ENCODE measurements around the gene ADCYAP1R1. TPM values are rescaled to one million over a fixed set of nuclear protein-coding genes. Genes with fewer than 3 reads are reported as not detected.

The ADCYAP1R1 gene
- polyA plus RNA-seq, 1 donor from 2014 or later = 8.6 TPM

GRCh38 chr7:31014826-31015225, 37.3 kb upstream of the ADCYAP1R1 start:
- Histone ChIP-seq H3K4me3 (ENCODE audit: low read length) (no peak overlapping the region), H2AFZ (ENCODE audit: low read depth, low read length) (no peak overlapping the region)
- TF ChIP-seq EP300 (conservative IDR thresholded peaks at IDR 0.05; ENCODE audit: poor library complexity, severe bottlenecking) = no peak
- no peak for TF ChIP-seq MXI1 (conservative IDR thresholded peaks at IDR 0.05; ENCODE audit: poor library complexity, severe bottlenecking)
- no peak for TF ChIP-seq REST (IDR thresholded peaks at IDR 0.05; ENCODE audit: borderline replicate concordance)
- no peak for TF ChIP-seq POLR2AphosphoS5 (IDR thresholded peaks at IDR 0.05)
- TF ChIP-seq CTCF (IDR thresholded peaks at IDR 0.05; ENCODE audit: poor library complexity, severe bottlenecking) = no peak
- no peak for TF ChIP-seq TAF1 (IDR thresholded peaks at IDR 0.05; ENCODE audit: low read depth)
- TF ChIP-seq SMC3 (conservative IDR thresholded peaks at IDR 0.05; ENCODE audit: poor library complexity) = no peak
- TF ChIP-seq RAD21 (conservative IDR thresholded peaks at IDR 0.05) = no peak
- TF ChIP-seq EZH2 (IDR thresholded peaks at IDR 0.05; ENCODE audit: borderline replicate concordance, insufficient read depth, low read length, poor library complexity, severe bottlenecking) = no peak

GRCh38 chr7:31017032-31017675, 35.0 kb upstream of the ADCYAP1R1 start:
- no peaks in the 10 kb centered on the region for H3K36me3 ChIP-seq (ENCODE audit: insufficient read depth, low read length)
- no peaks in the 10 kb centered on the region for H3K9me3 ChIP-seq (ENCODE audit: low read length)
- no peaks in the 10 kb centered on the region for H3F3A ChIP-seq (ENCODE audit: insufficient read depth, low read length, poor library complexity, severe bottlenecking)
- no peak overlapping the region for H3K4me2 ChIP-seq (ENCODE audit: low read length)
- H3K4me3 ChIP-seq (ENCODE audit: low read length) = no peak overlapping the region
- no peaks in the 10 kb centered on the region for H3K79me2 ChIP-seq (replicated peaks; ENCODE audit: insufficient read depth, low read length)
- no peak overlapping the region for H3K27ac ChIP-seq (ENCODE audit: low read length)
- no peaks in the 10 kb centered on the region for H3K9me2 ChIP-seq (ENCODE audit: insufficient read depth, low read length)
- no peak overlapping the region for H2AFZ ChIP-seq (ENCODE audit: low read depth, low read length)
- H3K9ac ChIP-seq (ENCODE audit: low read length) = no peak overlapping the region
- TF ChIP-seq EP300 (conservative IDR thresholded peaks at IDR 0.05; ENCODE audit: poor library complexity, severe bottlenecking) = no peak
- no peak for TF ChIP-seq SMC3 (conservative IDR thresholded peaks at IDR 0.05; ENCODE audit: poor library complexity)
- TF ChIP-seq CTCF (IDR thresholded peaks at IDR 0.05; ENCODE audit: poor library complexity, severe bottlenecking) = no peak
- TF ChIP-seq MXI1 (conservative IDR thresholded peaks at IDR 0.05; ENCODE audit: poor library complexity, severe bottlenecking) = no peak
- no peak for TF ChIP-seq REST (IDR thresholded peaks at IDR 0.05; ENCODE audit: borderline replicate concordance)
- no peak for TF ChIP-seq TAF1 (IDR thresholded peaks at IDR 0.05; ENCODE audit: low read depth)
- TF ChIP-seq RAD21 (conservative IDR thresholded peaks at IDR 0.05) = no peak
- no peak for TF ChIP-seq POLR2AphosphoS5 (IDR thresholded peaks at IDR 0.05)
- TF ChIP-seq EZH2 (IDR thresholded peaks at IDR 0.05; ENCODE audit: borderline replicate concordance, insufficient read depth, low read length, poor library complexity, severe bottlenecking) = no peak
- H3K27me3 ChIP-seq (ENCODE audit: insufficient read depth, low read depth, low read length) = no peaks in the 10 kb centered on the region
- H4K20me1 ChIP-seq (ENCODE audit: insufficient read depth) = no peaks in the 10 kb centered on the region

More at GRCh38 chr7:31014826-31015225, 37.3 kb upstream of the ADCYAP1R1 start:
- no peaks in the 10 kb centered on the region for H4K20me1 ChIP-seq (ENCODE audit: insufficient read depth)
- no peaks in the 10 kb centered on the region for H3K9me2 ChIP-seq (ENCODE audit: insufficient read depth, low read length)
- no peak overlapping the region for H3K4me2 ChIP-seq (ENCODE audit: low read length)
- H3K9me3 ChIP-seq (ENCODE audit: low read length) = no peaks in the 10 kb centered on the region
- no peaks in the 10 kb centered on the region for H3F3A ChIP-seq (ENCODE audit: insufficient read depth, low read length, poor library complexity, severe bottlenecking)
- H3K27me3 ChIP-seq (ENCODE audit: insufficient read depth, low read depth, low read length) = no peaks in the 10 kb centered on the region
- H3K9ac ChIP-seq (ENCODE audit: low read length) = no peak overlapping the region
- H3K36me3 ChIP-seq (ENCODE audit: insufficient read depth, low read length) = no peaks in the 10 kb centered on the region
- H3K79me2 ChIP-seq (replicated peaks; ENCODE audit: insufficient read depth, low read length) = no peaks in the 10 kb centered on the region
- H3K27ac ChIP-seq (ENCODE audit: low read length) = no peak overlapping the region

Data from neural cell (in vitro differentiated cells).